ENCODE results near the gene MAGEA2. TPM values are rescaled to one million over a fixed set of nuclear protein-coding genes. Genes with fewer than 3 reads are reported as not detected.
"Not testable (repeated sequence)": the region's sequence is repeated elsewhere in the genome, so short reads cannot be mapped to it uniquely, and the experiment has no call there.

Gene MAGEA2, protein sequence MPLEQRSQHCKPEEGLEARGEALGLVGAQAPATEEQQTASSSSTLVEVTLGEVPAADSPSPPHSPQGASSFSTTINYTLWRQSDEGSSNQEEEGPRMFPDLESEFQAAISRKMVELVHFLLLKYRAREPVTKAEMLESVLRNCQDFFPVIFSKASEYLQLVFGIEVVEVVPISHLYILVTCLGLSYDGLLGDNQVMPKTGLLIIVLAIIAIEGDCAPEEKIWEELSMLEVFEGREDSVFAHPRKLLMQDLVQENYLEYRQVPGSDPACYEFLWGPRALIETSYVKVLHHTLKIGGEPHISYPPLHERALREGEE
- total RNA-seq (not detected), polyA plus RNA-seq (0.02 TPM)
- long read RNA-seq, donor 1: 0 reads
- long read RNA-seq, donor 2: 0 reads
- long read RNA-seq, donor 3: 0 reads
- long read RNA-seq, donor 4: 0 reads
- long read RNA-seq, donor 5: 0 reads
- long read RNA-seq, donor 6: 0 reads
- long read RNA-seq, donor 7: 0 reads
- long read RNA-seq, donor 8: 0 reads
- long read RNA-seq, donor 9: 0 reads
- long read RNA-seq, donor 10: 0 reads

DNA sequence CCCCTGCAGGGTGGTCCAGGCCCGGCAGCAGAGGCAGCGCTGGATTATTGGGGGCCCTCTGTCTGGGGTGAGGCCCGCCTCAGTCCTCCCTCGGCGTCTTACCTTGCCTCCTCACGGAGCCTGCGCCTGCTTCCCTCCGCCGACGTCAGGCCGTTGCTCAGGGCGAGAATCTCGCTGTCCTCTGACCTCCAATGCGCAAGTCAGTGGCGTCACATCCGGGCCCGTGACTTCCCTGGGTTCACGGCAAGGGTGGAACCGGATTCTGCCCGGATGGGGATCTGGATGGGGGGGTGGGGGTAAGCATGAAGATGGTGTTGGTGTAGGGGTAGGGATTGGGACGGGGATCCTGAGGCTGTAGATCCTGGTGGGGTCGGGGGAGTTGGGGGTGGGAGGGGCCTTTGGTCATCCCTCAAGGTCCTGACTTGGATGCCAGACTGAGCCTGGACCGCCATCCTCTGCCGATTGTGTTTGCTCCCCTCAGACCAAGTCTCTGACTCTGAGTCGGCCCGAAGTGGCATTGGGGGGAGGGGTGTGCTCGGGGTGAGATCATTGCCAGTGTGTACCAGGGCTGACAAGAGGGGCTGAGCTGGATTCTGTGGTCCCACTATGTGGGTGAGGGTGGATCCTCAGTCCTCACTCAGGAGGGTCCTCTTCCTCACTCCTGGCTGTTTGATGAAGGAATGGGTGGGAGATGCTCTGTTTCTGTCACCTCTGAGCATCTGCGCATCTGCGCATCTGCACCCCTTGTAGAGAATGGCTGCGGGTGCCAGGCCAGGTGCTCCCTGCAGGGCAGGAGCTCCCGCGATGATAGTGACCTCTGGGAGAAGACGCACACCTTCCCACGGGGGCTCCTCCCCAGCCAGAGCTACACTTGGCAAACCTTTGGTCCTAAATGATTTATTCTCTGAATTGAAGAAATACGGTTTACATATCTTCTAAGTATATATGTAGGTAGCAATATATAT lies at the start of gene MAGEA2:
Gene MAGEA2, minus strand, starts transcription at position 157 of the 965 bp plus-strand sequence. CDS start 2,479 bp downstream, outside the sequence.
- H3K27ac ChIP-seq (ENCODE audit: low read depth in 1 of 2, low read length in 1 of 2); DNase-seq (ENCODE audit: low read depth in 6 of 9, low spot score in 9 of 9); H3K9me3 ChIP-seq (ENCODE audit: control insufficient read depth in 2 of 2, insufficient read depth in 1 of 2, low read length in 1 of 2); H3K36me3 ChIP-seq (ENCODE audit: control insufficient read depth in 2 of 2, insufficient read depth in 2 of 2, low read length in 1 of 2); H3K4me1 ChIP-seq (ENCODE audit: control insufficient read depth in 2 of 2, insufficient read depth in 2 of 2, low read length in 2 of 2); H3K27me3 ChIP-seq (ENCODE audit: control insufficient read depth in 2 of 2, insufficient read depth in 1 of 2, low read length in 1 of 2); H3K4me3 ChIP-seq (ENCODE audit: low read length in 2 of 2): not testable (repeated sequence)
- no CpG with 5 or more reads among the region's 35 CpGs for WGBS

DNA sequence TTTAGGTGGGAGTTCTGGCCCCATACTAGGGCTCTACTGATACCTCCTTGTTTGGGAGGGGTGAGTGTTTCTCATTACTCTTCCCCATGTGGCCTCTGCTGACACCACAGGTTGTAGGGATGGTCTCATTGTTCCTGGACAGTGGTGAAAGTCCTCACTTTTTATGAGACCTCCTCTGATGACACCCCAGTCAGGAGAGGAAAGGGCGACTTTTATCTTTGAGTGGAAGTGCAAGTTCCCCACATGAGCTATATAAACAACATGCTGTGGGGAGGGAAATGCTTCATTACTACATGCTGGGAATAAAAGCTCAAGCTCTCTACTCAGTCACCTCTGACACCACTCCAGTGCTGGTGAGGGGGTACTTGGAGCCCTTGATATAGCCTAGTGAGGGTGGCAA lies 45.3 kb upstream of the MAGEA2 start:
- no peak for DNase-seq (ENCODE audit: low read depth in 6 of 9, low spot score in 9 of 9)
- H3K27me3 ChIP-seq (ENCODE audit: control insufficient read depth in 2 of 2, insufficient read depth in 1 of 2, low read length in 1 of 2): peaks cover 0 to 2% of the 10 kb centered on the region in 2 donors
- no peak overlapping the region for H3K4me3 ChIP-seq (ENCODE audit: low read length in 2 of 2)
- no peaks in the 10 kb centered on the region for H3K9me3 ChIP-seq (ENCODE audit: control insufficient read depth in 2 of 2, insufficient read depth in 1 of 2, low read length in 1 of 2)
- no peaks in the 10 kb centered on the region for H3K36me3 ChIP-seq (ENCODE audit: control insufficient read depth in 2 of 2, insufficient read depth in 2 of 2, low read length in 1 of 2)
- 96% methylated on average over 1 of the region's 1 CpG for WGBS
- no peak overlapping the region for H3K27ac ChIP-seq (ENCODE audit: low read depth in 1 of 2, low read length in 1 of 2)
- no peaks in the 10 kb centered on the region for H3K4me1 ChIP-seq (ENCODE audit: control insufficient read depth in 2 of 2, insufficient read depth in 2 of 2, low read length in 2 of 2)

DNA sequence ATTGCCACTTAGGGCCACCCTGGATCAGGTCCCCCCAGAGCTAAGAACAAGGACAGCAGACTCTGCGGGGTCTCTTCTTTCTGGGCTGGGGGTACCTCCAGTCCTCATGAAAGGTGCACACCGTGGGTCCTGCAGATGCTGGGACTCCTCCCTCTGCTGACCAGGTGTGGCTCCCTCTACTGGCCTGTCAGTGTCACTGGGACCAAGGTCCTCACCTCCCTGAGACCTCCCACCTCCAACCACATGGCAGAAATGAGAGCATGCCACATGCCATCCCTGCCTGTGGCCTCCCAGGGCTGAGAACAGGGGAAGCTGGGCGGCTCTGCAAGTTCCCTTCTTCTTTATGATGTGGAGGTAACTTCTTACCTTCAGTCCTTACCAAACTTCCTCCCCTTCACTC lies 33.4 kb upstream of the MAGEA2 start:
- H3K36me3 ChIP-seq (ENCODE audit: control insufficient read depth in 2 of 2, insufficient read depth in 2 of 2, low read length in 1 of 2); H3K27ac ChIP-seq (ENCODE audit: low read depth in 1 of 2, low read length in 1 of 2); H3K9me3 ChIP-seq (ENCODE audit: control insufficient read depth in 2 of 2, insufficient read depth in 1 of 2, low read length in 1 of 2); DNase-seq (ENCODE audit: low read depth in 6 of 9, low spot score in 9 of 9); H3K4me1 ChIP-seq (ENCODE audit: control insufficient read depth in 2 of 2, insufficient read depth in 2 of 2, low read length in 2 of 2); H3K27me3 ChIP-seq (ENCODE audit: control insufficient read depth in 2 of 2, insufficient read depth in 1 of 2, low read length in 1 of 2); H3K4me3 ChIP-seq (ENCODE audit: low read length in 2 of 2): not testable (repeated sequence)
- WGBS: no CpG with 5 or more reads among the region's 3 CpGs

DNA sequence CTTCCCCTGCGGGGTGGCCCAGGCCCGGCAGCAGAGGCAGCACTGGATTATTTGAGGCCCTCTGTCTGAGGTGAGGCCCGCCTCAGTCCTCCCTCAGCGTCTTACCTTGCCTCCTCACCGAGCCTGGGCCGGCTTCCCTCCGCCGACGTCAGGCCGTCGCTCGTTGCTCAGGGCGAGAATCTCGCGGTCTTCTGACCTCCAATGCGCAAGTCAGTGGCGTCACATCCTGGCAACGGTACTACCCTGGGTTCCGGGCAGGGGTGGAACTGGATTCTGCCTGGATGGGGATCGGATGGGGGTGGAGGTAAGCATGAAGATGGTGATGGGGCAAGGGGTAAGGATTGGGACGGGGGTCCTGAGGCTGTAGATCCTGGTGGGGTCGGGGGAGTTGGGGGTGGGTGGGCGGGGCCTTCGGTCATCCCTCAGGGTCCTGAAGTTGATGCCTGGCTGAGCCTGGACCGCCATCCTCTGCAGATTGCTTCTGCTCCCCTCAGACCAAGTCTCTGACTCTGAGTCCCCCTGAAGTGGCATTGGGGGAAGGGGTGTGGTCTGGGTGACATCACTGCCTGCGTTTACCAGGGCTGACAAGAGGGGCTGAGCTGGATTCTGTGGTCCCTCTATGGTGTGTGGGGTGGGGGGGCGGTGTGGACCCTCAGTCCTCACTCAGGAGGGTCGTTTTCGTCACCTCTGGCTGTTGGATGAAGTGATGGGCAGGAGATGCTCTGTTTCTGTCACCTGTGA lies 16.1 kb upstream of the MAGEA2 start, which contains the start of gene MAGEA6:
Gene MAGEA6, minus strand, starts transcription at position 141 of the 741 bp plus-strand sequence. CDS start 2,039 bp downstream, outside the sequence.
- not testable (repeated sequence) for H3K27me3 ChIP-seq (ENCODE audit: control insufficient read depth in 2 of 2, insufficient read depth in 1 of 2, low read length in 1 of 2); H3K4me1 ChIP-seq (ENCODE audit: control insufficient read depth in 2 of 2, insufficient read depth in 2 of 2, low read length in 2 of 2); H3K4me3 ChIP-seq (ENCODE audit: low read length in 2 of 2); H3K27ac ChIP-seq (ENCODE audit: low read depth in 1 of 2, low read length in 1 of 2); H3K9me3 ChIP-seq (ENCODE audit: control insufficient read depth in 2 of 2, insufficient read depth in 1 of 2, low read length in 1 of 2); DNase-seq (ENCODE audit: low read depth in 6 of 9, low spot score in 9 of 9); H3K36me3 ChIP-seq (ENCODE audit: control insufficient read depth in 2 of 2, insufficient read depth in 2 of 2, low read length in 1 of 2)
- WGBS: 87% methylated on average over 3 of the region's 29 CpGs

DNA sequence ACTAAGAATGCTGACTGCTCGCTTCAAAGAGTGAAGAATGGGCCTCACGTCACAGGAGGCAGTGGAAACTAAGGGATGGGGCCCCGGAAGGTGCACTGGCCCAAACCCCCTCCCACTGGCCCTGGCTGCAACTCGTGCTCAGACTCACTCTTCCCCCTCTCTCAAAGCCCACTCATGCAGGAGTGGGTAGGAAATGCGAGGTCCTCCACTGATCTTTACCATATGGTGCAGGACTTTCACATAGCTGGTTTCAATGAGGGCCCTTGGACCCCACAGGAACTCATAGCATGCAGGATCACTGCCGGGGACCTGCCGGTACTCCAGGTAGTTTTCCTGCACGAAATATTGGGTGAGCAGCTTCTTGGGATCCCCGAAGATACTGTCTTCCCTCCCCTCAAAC lies 12.9 kb upstream of the MAGEA2 start:
- DNase-seq (ENCODE audit: low read depth in 6 of 9, low spot score in 9 of 9); H3K9me3 ChIP-seq (ENCODE audit: control insufficient read depth in 2 of 2, insufficient read depth in 1 of 2, low read length in 1 of 2); H3K27me3 ChIP-seq (ENCODE audit: control insufficient read depth in 2 of 2, insufficient read depth in 1 of 2, low read length in 1 of 2); H3K36me3 ChIP-seq (ENCODE audit: control insufficient read depth in 2 of 2, insufficient read depth in 2 of 2, low read length in 1 of 2); H3K27ac ChIP-seq (ENCODE audit: low read depth in 1 of 2, low read length in 1 of 2); H3K4me1 ChIP-seq (ENCODE audit: control insufficient read depth in 2 of 2, insufficient read depth in 2 of 2, low read length in 2 of 2); H3K4me3 ChIP-seq (ENCODE audit: low read length in 2 of 2): not testable (repeated sequence)
- 86% methylated on average over 9 of the region's 9 CpGs for WGBS

DNA sequence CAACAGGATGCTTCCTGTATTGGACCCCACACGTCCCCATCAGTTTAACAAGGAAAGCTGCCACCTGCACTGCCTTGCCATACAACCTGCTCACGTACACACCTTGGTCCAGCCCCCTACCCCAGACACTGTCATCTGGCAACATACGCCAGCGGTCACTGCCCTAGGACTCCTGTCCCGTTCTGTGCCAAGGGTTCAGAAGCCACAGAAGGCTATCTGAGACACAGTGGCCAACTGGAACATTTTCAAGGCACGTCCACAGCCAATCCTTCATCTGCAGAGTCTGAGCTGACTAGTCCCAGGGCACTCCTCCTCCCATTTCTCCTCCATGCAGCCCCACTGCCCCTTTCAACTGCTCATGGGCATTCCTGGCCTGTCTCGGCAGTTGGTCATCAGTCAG lies 7.9 kb upstream of the MAGEA2 start:
- WGBS: 92% methylated on average over 3 of the region's 7 CpGs
- H3K4me1 ChIP-seq (ENCODE audit: control insufficient read depth in 2 of 2, insufficient read depth in 2 of 2, low read length in 2 of 2); H3K9me3 ChIP-seq (ENCODE audit: control insufficient read depth in 2 of 2, insufficient read depth in 1 of 2, low read length in 1 of 2): not testable (repeated sequence)

DNA sequence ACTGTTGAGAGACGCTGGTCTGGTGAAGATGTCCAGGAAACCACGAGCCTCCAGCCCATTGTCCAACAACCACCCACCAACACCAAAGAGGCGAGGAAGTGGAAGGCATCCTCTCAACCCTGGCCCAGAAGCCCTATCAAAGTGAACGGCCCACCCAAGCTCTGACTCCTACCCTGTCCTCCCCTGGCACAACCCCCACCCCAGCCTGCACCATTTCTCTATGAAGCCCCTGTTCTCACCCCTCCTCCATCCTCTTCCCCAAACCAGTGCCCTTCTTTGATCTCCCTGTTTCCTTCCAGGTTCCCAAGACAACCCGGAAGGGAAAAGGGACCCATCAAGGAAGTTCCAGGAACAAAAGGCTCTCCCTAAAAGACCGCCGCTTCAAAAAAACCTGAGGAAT lies 5.9 kb upstream of the MAGEA2 start:
- H3K9me3 ChIP-seq (ENCODE audit: control insufficient read depth in 2 of 2, insufficient read depth in 1 of 2, low read length in 1 of 2); H3K4me3 ChIP-seq (ENCODE audit: low read length in 2 of 2); H3K27ac ChIP-seq (ENCODE audit: low read depth in 1 of 2, low read length in 1 of 2); DNase-seq (ENCODE audit: low read depth in 6 of 9, low spot score in 9 of 9); H3K4me1 ChIP-seq (ENCODE audit: control insufficient read depth in 2 of 2, insufficient read depth in 2 of 2, low read length in 2 of 2); H3K27me3 ChIP-seq (ENCODE audit: control insufficient read depth in 2 of 2, insufficient read depth in 1 of 2, low read length in 1 of 2); H3K36me3 ChIP-seq (ENCODE audit: control insufficient read depth in 2 of 2, insufficient read depth in 2 of 2, low read length in 1 of 2): not testable (repeated sequence)
- 75% methylated on average over 2 of the region's 7 CpGs for WGBS

More for the DNA sequence above, 7.9 kb upstream of the MAGEA2 start:
- not testable (repeated sequence) for DNase-seq (ENCODE audit: low read depth in 6 of 9, low spot score in 9 of 9); H3K36me3 ChIP-seq (ENCODE audit: control insufficient read depth in 2 of 2, insufficient read depth in 2 of 2, low read length in 1 of 2); H3K27me3 ChIP-seq (ENCODE audit: control insufficient read depth in 2 of 2, insufficient read depth in 1 of 2, low read length in 1 of 2); H3K4me3 ChIP-seq (ENCODE audit: low read length in 2 of 2); H3K27ac ChIP-seq (ENCODE audit: low read depth in 1 of 2, low read length in 1 of 2)

DNA sequence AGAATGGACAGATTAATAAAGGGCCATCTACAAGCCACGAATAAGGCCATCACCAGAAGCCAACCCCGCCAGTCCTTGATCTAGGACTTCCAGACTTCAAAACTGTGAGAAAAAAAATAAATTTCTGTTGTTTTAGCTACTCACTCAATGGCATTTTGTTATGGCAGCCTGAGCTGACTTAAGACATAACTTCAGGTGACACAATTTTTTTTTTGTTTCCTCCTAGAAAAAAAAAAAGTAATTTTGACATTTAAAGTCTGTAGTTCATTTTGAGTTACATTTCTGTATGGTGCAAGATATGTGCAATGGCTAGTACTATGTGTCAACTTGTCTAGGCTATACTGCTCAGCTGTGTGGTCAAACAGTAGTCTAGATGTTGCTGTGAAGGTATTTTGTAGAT lies 5.3 kb upstream of the MAGEA2 start, which contains the start of gene CSAG3:
Gene CSAG3, plus strand, starts transcription at position 301 of the 400 bp plus-strand sequence.
- H3K9me3 ChIP-seq (ENCODE audit: control insufficient read depth in 2 of 2, insufficient read depth in 1 of 2, low read length in 1 of 2); H3K4me3 ChIP-seq (ENCODE audit: low read length in 2 of 2); H3K27me3 ChIP-seq (ENCODE audit: control insufficient read depth in 2 of 2, insufficient read depth in 1 of 2, low read length in 1 of 2); H3K36me3 ChIP-seq (ENCODE audit: control insufficient read depth in 2 of 2, insufficient read depth in 2 of 2, low read length in 1 of 2); H3K27ac ChIP-seq (ENCODE audit: low read depth in 1 of 2, low read length in 1 of 2); H3K4me1 ChIP-seq (ENCODE audit: control insufficient read depth in 2 of 2, insufficient read depth in 2 of 2, low read length in 2 of 2); DNase-seq (ENCODE audit: low read depth in 6 of 9, low spot score in 9 of 9): not testable (repeated sequence)
- WGBS: no CpG with 5 or more reads among the region's 2 CpGs

Measured in thymus (tissue), 14 donors.